ENCODE results near the gene MED31. TPM values are rescaled to one million over a fixed set of nuclear protein-coding genes. Genes with fewer than 3 reads are reported as not detected.
"Not testable (repeated sequence)": the region's sequence is repeated elsewhere in the genome, so short reads cannot be mapped to it uniquely, and the experiment has no call there.

The MED31 gene
- total RNA-seq, 1 experiment from 2014 or later = 24.5 TPM

GRCh38 chr17:6626616-6627015 lies 24.8 kb downstream of the MED31 start:
- DNase-seq (ENCODE audit: low read depth) = no peak

- DNase-seq (ENCODE audit: low read depth) = no peak
Measured at GRCh38 chr17:6623941-6624340, 27.5 kb downstream of the MED31 start.

GRCh38 chr17:6611231-6611630 lies 40.2 kb downstream of the MED31 start:
- DNase-seq (ENCODE audit: low read depth) = no peak

- no peak for DNase-seq (ENCODE audit: low read depth)
Measured at GRCh38 chr17:6610011-6610410, 41.4 kb downstream of the MED31 start.

- DNase-seq (ENCODE audit: low read depth) = peak; percentile 7
Measured at GRCh38 chr17:6608321-6608720, 43.1 kb downstream of the MED31 start.

GRCh38 chr17:6605142-6605541 lies 46.3 kb downstream of the MED31 start:
- DNase-seq (ENCODE audit: low read depth) = no peak

GRCh38 chr17:6603744-6604325 lies 47.6 kb downstream of the MED31 start:
- DNase-seq (ENCODE audit: low read depth) = no peak

GRCh38 chr17:6602141-6602540 lies 49.3 kb downstream of the MED31 start:
- DNase-seq (ENCODE audit: low read depth) = no peak

GRCh38 chr17:6599364-6599763 lies 52.0 kb downstream of the MED31 start:
- no peak for DNase-seq (ENCODE audit: low read depth)

GRCh38 chr17:6597727-6598126 lies 53.7 kb downstream of the MED31 start:
- no peak for DNase-seq (ENCODE audit: low read depth)

GRCh38 chr17:6596941-6597340 lies 54.5 kb downstream of the MED31 start:
- no peak for DNase-seq (ENCODE audit: low read depth)

- DNase-seq (ENCODE audit: low read depth) = no peak
Measured at GRCh38 chr17:6596511-6596910, 54.9 kb downstream of the MED31 start.

GRCh38 chr17:6596081-6596480 lies 55.3 kb downstream of the MED31 start:
- no peak for DNase-seq (ENCODE audit: low read depth)

GRCh38 chr17:6593371-6593770 lies 58.0 kb downstream of the MED31 start:
- not testable (repeated sequence) for DNase-seq (ENCODE audit: low read depth)

Other genes starting within 250 kb of the MED31 start
- gene AIPL1, start 216.5 kb downstream of the MED31 start, total RNA-seq (2014; rRNA removed; shearing (Covaris generic)) = not detected in 2 replicates
- gene PIMREG, start 207.2 kb downstream of the MED31 start, total RNA-seq (2014; rRNA removed; shearing (Covaris generic)) = 82.8 and 94.7 TPM in 2 replicates
- 0.10 and 0.12 TPM in 2 replicates for gene PITPNM3, start 95.0 kb downstream of the MED31 start, total RNA-seq (2014; rRNA removed; shearing (Covaris generic))
- gene KIAA0753, start 10.9 kb downstream of the MED31 start, total RNA-seq (2014; rRNA removed; shearing (Covaris generic)) = 8.7 and 10.8 TPM in 2 replicates
- gene TXNDC17, start 10.5 kb downstream of the MED31 start, total RNA-seq (2014; rRNA removed; shearing (Covaris generic)) = 231 and 340 TPM in 2 replicates
- 0.12 and 0.39 TPM in 2 replicates for gene C17orf100, start 157 bp upstream of the MED31 start, total RNA-seq (2014; rRNA removed; shearing (Covaris generic))
- not detected in 2 replicates for gene SLC13A5, start 61.8 kb upstream of the MED31 start, total RNA-seq (2014; rRNA removed; shearing (Covaris generic))
- gene XAF1, start 104.4 kb upstream of the MED31 start, total RNA-seq (2014; rRNA removed; shearing (Covaris generic)) = 18.0 and 28.1 TPM in 2 replicates
- gene FBXO39, start 124.6 kb upstream of the MED31 start, total RNA-seq (2014; rRNA removed; shearing (Covaris generic)) = not detected in 2 replicates
- gene TEKT1, start 180.1 kb upstream of the MED31 start, total RNA-seq (2014; rRNA removed; shearing (Covaris generic)) = not detected in 2 replicates